GM13977 (cell line): ENCODE measurements around the gene A4GALT.
"Not testable (repeated sequence)": the region's sequence is repeated elsewhere in the genome, so short reads cannot be mapped to it uniquely, and the experiment has no call there.

Experiments used
- DNase-seq: peaks from one replicate; pipeline ENCODE4 v3.0.0; 2012; ENCODE audit warnings: low spot score
- in situ Hi-C: fragments of 300-500 bp; cut with MboI; formaldehyde crosslinking; loops from one replicate; pipeline ENCODE4 v1.12.0; 2022; ENCODE audit warnings: low sequenced_read_pairs, low pct_unique_long_range_greater_than_20kb, mixed read lengths, inconsistent platforms; ENCODE audit not compliant: unreplicated experiment
- TF ChIP-seq, protein P1 (sequence below): IDR thresholded peaks from 2 replicates; pipeline ENCODE4 v1.5.1; 2012; ENCODE audit warnings: mild to moderate bottlenecking, control low read depth; ENCODE audit not compliant: insufficient read depth; ENCODE audit errors: extremely low read depth, missing control alignments

Gene A4GALT

GRCh38 chr22:42670921-42671709 lies 49.6 kb downstream of the A4GALT start:
- TF ChIP-seq, protein P1, sequence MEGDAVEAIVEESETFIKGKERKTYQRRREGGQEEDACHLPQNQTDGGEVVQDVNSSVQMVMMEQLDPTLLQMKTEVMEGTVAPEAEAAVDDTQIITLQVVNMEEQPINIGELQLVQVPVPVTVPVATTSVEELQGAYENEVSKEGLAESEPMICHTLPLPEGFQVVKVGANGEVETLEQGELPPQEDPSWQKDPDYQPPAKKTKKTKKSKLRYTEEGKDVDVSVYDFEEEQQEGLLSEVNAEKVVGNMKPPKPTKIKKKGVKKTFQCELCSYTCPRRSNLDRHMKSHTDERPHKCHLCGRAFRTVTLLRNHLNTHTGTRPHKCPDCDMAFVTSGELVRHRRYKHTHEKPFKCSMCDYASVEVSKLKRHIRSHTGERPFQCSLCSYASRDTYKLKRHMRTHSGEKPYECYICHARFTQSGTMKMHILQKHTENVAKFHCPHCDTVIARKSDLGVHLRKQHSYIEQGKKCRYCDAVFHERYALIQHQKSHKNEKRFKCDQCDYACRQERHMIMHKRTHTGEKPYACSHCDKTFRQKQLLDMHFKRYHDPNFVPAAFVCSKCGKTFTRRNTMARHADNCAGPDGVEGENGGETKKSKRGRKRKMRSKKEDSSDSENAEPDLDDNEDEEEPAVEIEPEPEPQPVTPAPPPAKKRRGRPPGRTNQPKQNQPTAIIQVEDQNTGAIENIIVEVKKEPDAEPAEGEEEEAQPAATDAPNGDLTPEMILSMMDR, result no peak
- DNase-seq, result no peak
- in situ Hi-C loops, result no loop called here

DNA sequence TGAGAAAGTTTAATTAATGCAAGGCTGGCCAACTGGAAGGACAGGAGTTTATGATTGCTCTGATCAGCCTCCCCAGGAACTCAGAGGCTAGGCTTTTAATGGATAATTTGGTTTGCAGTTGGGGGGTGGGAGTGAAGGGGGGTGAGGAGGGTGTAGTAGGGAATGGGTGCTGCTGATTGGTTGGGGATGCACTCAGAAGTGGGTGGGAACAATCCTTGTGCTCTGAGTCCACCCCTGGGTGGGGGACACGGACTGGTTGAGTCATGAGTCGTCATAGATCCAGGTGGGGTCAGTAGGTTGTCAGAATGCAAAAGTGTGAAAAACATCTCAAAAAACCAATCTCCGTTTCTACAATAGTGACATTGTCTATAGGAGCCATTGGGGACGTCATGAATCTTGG lies 50.6 kb downstream of the A4GALT start:
- TF ChIP-seq, protein P1, result no peak
- DNase-seq, result no peak
- in situ Hi-C loops, result no loop called here

DNA sequence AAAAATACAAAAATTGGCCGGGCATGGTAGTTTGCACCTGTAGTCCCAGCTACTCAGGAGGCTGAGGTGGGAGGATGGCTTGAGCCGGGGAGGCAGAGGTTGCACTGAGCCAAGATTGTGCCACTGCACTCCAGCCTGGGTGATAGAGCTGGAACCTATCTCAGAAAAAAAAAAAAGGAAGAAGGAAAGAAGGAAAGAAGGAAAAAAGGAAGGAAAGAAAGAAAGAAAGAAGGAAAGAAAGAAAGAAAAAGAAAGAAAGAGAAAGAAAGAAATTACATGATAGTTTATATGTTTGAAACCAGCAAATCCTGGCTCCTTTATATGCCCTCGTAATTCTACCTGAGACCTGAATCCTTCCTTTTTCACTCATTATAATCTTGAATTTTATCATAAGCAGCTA lies 54.3 kb downstream of the A4GALT start:
- DNase-seq, in situ Hi-C loops: not testable (repeated sequence)

DNA sequence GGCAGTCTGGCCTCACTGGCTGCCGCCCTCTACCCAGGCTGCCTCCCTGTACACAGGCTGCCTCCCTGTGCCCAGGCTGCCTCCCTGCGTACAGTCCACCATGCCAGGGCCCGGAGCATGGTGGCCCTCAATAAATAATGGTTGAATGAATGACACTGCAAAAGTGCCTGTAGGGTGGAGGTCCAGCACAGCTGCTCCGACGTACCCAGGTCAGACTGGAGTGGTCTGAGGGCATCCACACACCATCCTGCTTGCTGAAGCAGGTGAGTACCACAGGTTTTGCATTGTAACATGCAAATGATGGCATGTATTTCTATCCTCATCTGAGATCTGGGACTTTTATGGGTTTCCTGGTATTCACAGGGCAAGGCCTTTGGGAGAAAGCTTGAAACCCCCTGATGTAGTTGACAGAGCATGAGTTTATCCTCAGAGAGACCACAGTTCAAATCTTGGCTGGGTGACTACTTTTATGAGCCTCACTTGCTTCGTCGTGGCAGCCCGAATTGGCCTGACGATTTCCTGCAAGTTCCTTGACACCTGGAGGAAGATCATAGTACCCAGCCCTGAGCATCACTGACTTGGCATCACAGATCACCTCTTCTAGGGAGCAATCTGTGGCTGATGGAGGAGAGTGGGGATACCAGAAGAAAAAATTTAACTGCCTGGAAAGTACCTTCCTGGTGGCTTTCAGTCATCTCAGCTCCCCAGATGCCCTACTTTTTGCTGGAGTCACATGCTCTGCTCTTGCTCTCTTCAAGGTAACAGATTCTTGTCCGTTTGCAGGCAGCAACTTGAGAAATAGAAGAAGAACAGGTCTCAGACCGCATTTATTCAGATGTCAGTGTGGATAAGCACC lies 55.5 kb downstream of the A4GALT start:
- DNase-seq, result peak; percentile 59
- TF ChIP-seq, protein P1, result no peak
- in situ Hi-C loops, result no loop called here

DNA sequence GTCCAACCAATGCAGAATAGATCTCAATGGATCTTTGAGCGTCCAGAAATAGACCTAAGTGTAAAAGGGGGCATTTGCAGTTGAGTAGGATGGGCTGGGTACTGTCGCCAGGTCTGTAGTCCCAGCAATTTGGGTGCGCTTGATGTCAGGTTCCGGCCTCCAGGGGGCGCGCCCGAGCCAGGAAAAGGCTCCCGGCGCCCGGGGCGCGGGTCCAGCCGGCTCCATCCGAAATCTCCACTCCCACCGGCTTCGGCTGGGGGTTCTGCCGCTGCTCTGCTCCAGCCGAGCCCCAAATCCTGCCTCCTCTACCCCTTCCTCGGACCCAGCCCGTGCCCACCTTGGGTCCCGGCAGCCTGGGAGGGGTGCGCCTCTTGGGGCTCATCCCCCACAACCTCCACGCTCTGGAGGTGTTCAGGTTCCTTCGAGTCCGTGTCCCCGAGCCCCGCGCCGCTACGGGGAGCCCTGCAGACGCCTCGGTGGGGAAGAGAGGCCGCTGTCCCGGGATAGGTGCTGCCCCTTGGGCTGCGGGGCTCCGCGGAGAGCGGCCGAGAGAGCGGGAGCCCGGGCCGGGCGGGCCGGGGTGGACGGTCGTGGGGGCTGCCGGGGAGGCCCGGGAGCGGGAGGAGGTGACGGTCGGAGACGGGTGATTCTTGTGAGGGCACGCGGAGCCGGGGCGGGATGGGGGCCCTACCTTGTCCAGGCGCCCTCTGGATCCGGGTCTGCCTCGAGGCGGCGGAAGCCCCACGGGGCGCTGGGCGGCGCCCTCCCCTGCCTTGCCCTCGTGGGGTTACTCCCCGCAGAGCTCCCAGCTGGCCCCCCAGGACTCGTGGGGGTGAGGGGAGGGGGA lies 58.5 kb downstream of the A4GALT start:
- TF ChIP-seq, protein P1, result peak; percentile 83
- DNase-seq, result peak; percentile 88
- in situ Hi-C loops, result no loop called here

DNA sequence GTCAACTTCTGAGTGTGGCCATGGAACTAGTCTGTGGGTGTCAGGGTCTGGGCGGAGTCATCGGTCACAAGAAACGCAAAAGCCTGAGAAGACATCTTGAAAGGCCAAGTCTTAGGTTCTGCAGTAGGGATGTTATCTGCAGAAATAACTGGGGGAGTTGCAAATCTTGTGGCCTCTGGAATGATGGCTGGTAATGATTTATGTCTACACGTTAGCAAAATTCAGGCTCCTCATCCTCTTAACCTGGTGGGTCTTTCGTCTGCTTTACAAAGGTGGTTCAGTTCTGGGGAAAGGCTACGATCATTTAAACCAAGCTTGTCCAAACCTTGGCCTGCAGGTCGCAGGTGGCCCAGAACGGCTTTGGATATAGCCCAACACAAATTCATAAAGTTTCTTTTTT lies 64.1 kb downstream of the A4GALT start:
- in situ Hi-C loops, result no loop called here
- TF ChIP-seq, protein P1, result no peak
- DNase-seq, result no peak
